Stimulated activated CD8-positive, alpha-beta memory T cell treated with anti-CD3 and anti-CD28 coated beads, Interleukin-12 subunit alpha, Interleukin-12 subunit beta, amount 100 ng/mL, for 4 hours (primary cell): Measurements from ENCODE around the gene ANO2.

ENCODE experiments used
- DNase-seq: peaks from one replicate; pipeline ENCODE4 v3.0.0-alpha.2; 2020; ENCODE audit warnings: low read depth

ANO2 gene

GRCh38 chr12:5964913-5965900 is 20.1 kb upstream of the ANO2 start:
- DNase-seq, result no peak

- DNase-seq, result no peak
Measured at GRCh38 chr12:5963515-5963914, 18.5 kb upstream of the ANO2 start.

- DNase-seq, result no peak
Measured at GRCh38 chr12:5960783-5961182, 15.7 kb upstream of the ANO2 start.

GRCh38 chr12:5956987-5957386 is 11.9 kb upstream of the ANO2 start:
- no peak for DNase-seq

- no peak for DNase-seq
Measured at GRCh38 chr12:5954661-5955060, 9.6 kb upstream of the ANO2 start.

- no peak for DNase-seq
Measured at GRCh38 chr12:5953835-5954586, 9.0 kb upstream of the ANO2 start.

GRCh38 chr12:5952031-5952430 is 7.0 kb upstream of the ANO2 start:
- no peak for DNase-seq

GRCh38 chr12:5948696-5949095 is 3.6 kb upstream of the ANO2 start:
- no peak for DNase-seq

- DNase-seq, result no peak
Measured at GRCh38 chr12:5947006-5947405, 1.9 kb upstream of the ANO2 start.

- no peak for DNase-seq
Measured at GRCh38 chr12:5946388-5946787, 1.3 kb upstream of the ANO2 start.

- DNase-seq, result no peak
Measured at GRCh38 chr12:5944688-5945070, 380 bp downstream of the ANO2 start.

GRCh38 chr12:5944053-5944452 is 1.0 kb downstream of the ANO2 start:
- no peak for DNase-seq

- DNase-seq, result no peak
Measured at GRCh38 chr12:5941907-5942306, 3.2 kb downstream of the ANO2 start.

- no peak for DNase-seq
Measured at GRCh38 chr12:5927732-5928516, 17.1 kb downstream of the ANO2 start.

- no peak for DNase-seq
Measured at GRCh38 chr12:5925646-5926045, 19.4 kb downstream of the ANO2 start.

GRCh38 chr12:5924342-5924741 is 20.7 kb downstream of the ANO2 start:
- no peak for DNase-seq

GRCh38 chr12:5923751-5924150 is 21.3 kb downstream of the ANO2 start:
- no peak for DNase-seq

GRCh38 chr12:5923043-5923605 is 21.9 kb downstream of the ANO2 start:
- no peak for DNase-seq

GRCh38 chr12:5921966-5922899 is 22.8 kb downstream of the ANO2 start:
- DNase-seq, result no peak

GRCh38 chr12:5921027-5921909 is 23.8 kb downstream of the ANO2 start:
- no peak for DNase-seq
